Gastrocnemius medialis (tissue), 4 donors: ENCODE data around the gene MCCD1.

Source experiments
- POLR2A ChIP-seq, 2 donors: fragments of 450-650 bp; IDR thresholded peaks; one replicate each; pipeline ENCODE4 v1.6.1; 2017; ENCODE audit warnings: antibody characterized with exemption in 2 of 2, mild to moderate bottlenecking in 2 of 2, moderate library complexity in 2 of 2
- TF ChIP-seq, protein P1 (sequence below), 5 experiments: fragments of 450-650 bp in 3 of 5; fragments of 200-600 bp in 2 of 5; sonication (generic) in 2 of 5; IDR thresholded peaks in 4 of 5; conservative IDR thresholded peaks in 1 of 5; 1 replicate in 4 of 5; 2 replicates in 1 of 5; pipeline ENCODE4 v1.5.1; 2016 to 2019; ENCODE audit warnings: antibody characterized with exemption in 5 of 5, mild to moderate bottlenecking in 3 of 5, moderate library complexity in 3 of 5

DNA sequence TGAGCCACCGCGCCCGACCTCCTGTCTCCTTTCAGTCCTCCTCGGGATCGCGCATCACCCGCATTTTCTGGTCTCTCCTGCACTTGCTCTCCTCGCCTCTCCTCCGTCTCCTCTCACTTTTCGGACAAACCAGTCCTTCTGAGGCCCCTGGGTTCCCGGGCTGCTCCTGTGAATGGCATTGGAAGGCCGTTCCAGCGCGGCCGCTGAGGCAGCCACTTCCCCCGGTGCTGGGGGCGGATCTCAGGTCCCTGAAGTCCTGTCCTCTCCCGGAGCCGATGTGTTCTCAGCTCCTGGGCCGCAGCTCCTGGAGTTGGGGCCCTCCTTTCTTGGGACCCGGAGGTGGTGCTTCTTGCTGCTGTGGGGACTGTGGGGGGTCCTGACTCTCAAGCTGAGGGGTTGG, 30.0 kb upstream of the MCCD1 start:
- TF ChIP-seq, protein P1, sequence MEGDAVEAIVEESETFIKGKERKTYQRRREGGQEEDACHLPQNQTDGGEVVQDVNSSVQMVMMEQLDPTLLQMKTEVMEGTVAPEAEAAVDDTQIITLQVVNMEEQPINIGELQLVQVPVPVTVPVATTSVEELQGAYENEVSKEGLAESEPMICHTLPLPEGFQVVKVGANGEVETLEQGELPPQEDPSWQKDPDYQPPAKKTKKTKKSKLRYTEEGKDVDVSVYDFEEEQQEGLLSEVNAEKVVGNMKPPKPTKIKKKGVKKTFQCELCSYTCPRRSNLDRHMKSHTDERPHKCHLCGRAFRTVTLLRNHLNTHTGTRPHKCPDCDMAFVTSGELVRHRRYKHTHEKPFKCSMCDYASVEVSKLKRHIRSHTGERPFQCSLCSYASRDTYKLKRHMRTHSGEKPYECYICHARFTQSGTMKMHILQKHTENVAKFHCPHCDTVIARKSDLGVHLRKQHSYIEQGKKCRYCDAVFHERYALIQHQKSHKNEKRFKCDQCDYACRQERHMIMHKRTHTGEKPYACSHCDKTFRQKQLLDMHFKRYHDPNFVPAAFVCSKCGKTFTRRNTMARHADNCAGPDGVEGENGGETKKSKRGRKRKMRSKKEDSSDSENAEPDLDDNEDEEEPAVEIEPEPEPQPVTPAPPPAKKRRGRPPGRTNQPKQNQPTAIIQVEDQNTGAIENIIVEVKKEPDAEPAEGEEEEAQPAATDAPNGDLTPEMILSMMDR (IDR thresholded peaks at IDR 0.05 in 4 of 5, conservative IDR thresholded peaks at IDR 0.05 in 1 of 5) = no peak
- no peak for TF ChIP-seq POLR2A (IDR thresholded peaks at IDR 0.05)
